Thyroid gland (tissue), 4 donors: ENCODE results near the gene TEX10.

Experiments
- POLR2A ChIP-seq, 2 donors: fragments of 450-650 bp; IDR thresholded peaks; one replicate each; pipeline ENCODE4 v1.6.1; 2017; ENCODE audit warnings: antibody characterized with exemption in 2 of 2, mild to moderate bottlenecking in 2 of 2, moderate library complexity in 1 of 2
- TF ChIP-seq, protein P1 (sequence below), 6 experiments: fragments of 200-600 bp in 3 of 6; fragments of 450-650 bp in 3 of 6; sonication (generic) in 3 of 6; IDR thresholded peaks; one replicate each; pipeline ENCODE4 v1.5.1; 2016 to 2019; ENCODE audit warnings: antibody characterized with exemption in 6 of 6, mild to moderate bottlenecking in 2 of 6, inconsistent platforms in 1 of 6, moderate library complexity in 1 of 6

DNA sequence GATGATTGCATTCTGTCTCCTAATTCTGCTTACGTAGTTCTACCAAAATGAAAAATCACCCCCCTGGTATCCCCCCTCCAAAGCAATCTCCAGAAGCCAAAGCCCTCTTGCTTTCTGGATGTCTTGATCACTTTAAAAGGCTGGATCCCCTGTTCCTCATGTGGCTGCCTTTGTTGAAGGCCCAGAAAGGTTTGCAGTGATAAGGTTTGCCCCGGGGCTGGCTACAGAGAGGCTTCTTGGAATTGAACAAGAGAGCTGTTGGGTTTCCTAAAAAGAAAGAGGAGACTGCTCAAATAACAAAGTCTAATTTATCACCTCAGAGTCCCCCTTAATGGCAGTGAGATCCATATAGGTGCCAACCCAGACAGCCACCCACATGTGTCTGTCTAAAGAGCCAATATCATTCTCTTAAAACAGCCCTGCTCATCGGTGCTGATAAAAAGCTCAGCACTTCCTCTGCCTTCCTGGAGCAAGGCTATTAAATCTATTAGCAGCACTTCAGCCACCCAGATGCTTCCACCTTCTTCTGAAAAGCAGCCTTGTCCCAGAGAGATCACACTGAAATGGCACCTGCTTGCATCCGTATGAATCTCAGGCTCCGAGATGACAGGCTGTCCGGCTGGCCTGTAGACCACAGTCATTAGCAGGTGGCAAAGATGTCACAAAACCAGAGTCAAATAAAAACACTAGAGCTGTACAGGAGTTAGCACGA is 70.9 kb downstream of the TEX10 start:
- no peak for TF ChIP-seq POLR2A (IDR thresholded peaks at IDR 0.05)
- TF ChIP-seq, protein P1, sequence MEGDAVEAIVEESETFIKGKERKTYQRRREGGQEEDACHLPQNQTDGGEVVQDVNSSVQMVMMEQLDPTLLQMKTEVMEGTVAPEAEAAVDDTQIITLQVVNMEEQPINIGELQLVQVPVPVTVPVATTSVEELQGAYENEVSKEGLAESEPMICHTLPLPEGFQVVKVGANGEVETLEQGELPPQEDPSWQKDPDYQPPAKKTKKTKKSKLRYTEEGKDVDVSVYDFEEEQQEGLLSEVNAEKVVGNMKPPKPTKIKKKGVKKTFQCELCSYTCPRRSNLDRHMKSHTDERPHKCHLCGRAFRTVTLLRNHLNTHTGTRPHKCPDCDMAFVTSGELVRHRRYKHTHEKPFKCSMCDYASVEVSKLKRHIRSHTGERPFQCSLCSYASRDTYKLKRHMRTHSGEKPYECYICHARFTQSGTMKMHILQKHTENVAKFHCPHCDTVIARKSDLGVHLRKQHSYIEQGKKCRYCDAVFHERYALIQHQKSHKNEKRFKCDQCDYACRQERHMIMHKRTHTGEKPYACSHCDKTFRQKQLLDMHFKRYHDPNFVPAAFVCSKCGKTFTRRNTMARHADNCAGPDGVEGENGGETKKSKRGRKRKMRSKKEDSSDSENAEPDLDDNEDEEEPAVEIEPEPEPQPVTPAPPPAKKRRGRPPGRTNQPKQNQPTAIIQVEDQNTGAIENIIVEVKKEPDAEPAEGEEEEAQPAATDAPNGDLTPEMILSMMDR (IDR thresholded peaks at IDR 0.05): no peak
